ENCODE results near the gene EML5.

Gene EML5

GRCh38 chr14:88612981-88613380 is 179.8 kb downstream of the EML5 start:
- peaks cover 24% of the 10 kb centered on the region for H3K36me3 ChIP-seq (ENCODE audit: control insufficient read depth, insufficient read depth, low read length)
- H3K4me3 ChIP-seq (ENCODE audit: low read depth, low read length), result no peak overlapping the region

DNA sequence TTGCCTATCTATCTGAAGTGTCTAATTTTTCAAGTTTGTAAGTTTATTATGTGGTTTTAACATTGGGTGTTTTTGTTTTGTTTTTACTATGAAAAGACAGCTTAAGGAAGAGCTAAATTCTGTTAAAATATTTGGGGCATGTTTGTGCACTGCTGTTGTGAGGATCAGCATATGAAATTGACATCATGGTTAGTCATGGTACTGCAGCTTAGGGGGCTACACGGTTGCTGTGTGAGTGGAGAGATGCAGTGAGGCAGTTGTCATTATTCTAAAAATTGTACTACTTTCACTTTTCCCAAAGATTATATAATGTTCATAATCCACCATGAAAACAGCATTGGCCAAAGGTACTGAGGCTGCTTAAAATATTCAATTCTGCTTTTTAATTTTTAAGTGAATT is 180.9 kb downstream of the EML5 start:
- H3K36me3 ChIP-seq (ENCODE audit: control insufficient read depth, insufficient read depth, low read length), result peaks cover 34% of the 10 kb centered on the region
- H3K9ac ChIP-seq (ENCODE audit: low read depth, low read length), result no peak overlapping the region
- H3K4me1 ChIP-seq (ENCODE audit: control insufficient read depth, insufficient read depth, low read length), result no peaks in the 10 kb centered on the region
- H3K4me3 ChIP-seq (ENCODE audit: low read depth, low read length), result no peak overlapping the region
- H3K27me3 ChIP-seq (ENCODE audit: control insufficient read depth, insufficient read depth, low read length), result no peaks in the 10 kb centered on the region
- no peaks in the 10 kb centered on the region for H3K9me3 ChIP-seq (ENCODE audit: control insufficient read depth, insufficient read depth, low read length)

More at GRCh38 chr14:88612981-88613380, 179.8 kb downstream of the EML5 start:
- Histone ChIP-seq H3K9me3 (ENCODE audit: control insufficient read depth, insufficient read depth, low read length) (no peaks in the 10 kb centered on the region), H3K27me3 (ENCODE audit: control insufficient read depth, insufficient read depth, low read length) (no peaks in the 10 kb centered on the region), H3K4me1 (ENCODE audit: control insufficient read depth, insufficient read depth, low read length) (peaks cover 1% of the 10 kb centered on the region), H3K9ac (ENCODE audit: low read depth, low read length) (no peak overlapping the region)

GRCh38 chr14:88607829-88608228 is 184.9 kb downstream of the EML5 start:
- Histone ChIP-seq H3K27me3 (ENCODE audit: control insufficient read depth, insufficient read depth, low read length) (no peaks in the 10 kb centered on the region), H3K9ac (ENCODE audit: low read depth, low read length) (no peak overlapping the region), H3K4me1 (ENCODE audit: control insufficient read depth, insufficient read depth, low read length) (no peaks in the 10 kb centered on the region), H3K4me3 (ENCODE audit: low read depth, low read length) (no peak overlapping the region), H3K9me3 (ENCODE audit: control insufficient read depth, insufficient read depth, low read length) (no peaks in the 10 kb centered on the region), H3K36me3 (ENCODE audit: control insufficient read depth, insufficient read depth, low read length) (peaks cover 40% of the 10 kb centered on the region)

DNA sequence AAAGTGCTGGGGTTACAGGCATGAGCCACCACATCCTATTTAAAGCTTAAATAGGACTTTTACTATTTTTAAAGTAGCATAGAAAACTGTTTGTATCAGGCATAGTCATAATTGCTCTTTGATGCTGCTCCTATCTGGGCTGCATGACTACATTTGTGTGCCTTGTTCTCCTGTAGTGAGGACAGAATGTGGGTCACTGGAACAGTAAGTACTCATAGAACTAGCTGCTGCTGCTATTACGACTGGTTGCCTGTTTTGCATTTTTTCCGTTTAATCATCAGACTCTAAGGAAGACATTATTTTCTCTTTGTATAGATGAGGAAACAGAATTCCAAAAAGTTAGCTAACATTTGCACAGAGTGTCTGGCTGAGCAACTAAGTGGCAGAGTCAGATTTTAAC is 187.2 kb downstream of the EML5 start:
- H3K4me1 ChIP-seq (ENCODE audit: control insufficient read depth, insufficient read depth, low read length), result no peaks in the 10 kb centered on the region
- no peak overlapping the region for H3K9ac ChIP-seq (ENCODE audit: low read depth, low read length)
- H3K27me3 ChIP-seq (ENCODE audit: control insufficient read depth, insufficient read depth, low read length), result no peaks in the 10 kb centered on the region
- H3K36me3 ChIP-seq (ENCODE audit: control insufficient read depth, insufficient read depth, low read length), result peaks cover 37% of the 10 kb centered on the region
- no peaks in the 10 kb centered on the region for H3K9me3 ChIP-seq (ENCODE audit: control insufficient read depth, insufficient read depth, low read length)
- H3K4me3 ChIP-seq (ENCODE audit: low read depth, low read length), result no peak overlapping the region

GRCh38 chr14:88604212-88604611 is 188.5 kb downstream of the EML5 start:
- Histone ChIP-seq H3K4me1 (ENCODE audit: control insufficient read depth, insufficient read depth, low read length) (no peaks in the 10 kb centered on the region), H3K9me3 (ENCODE audit: control insufficient read depth, insufficient read depth, low read length) (no peaks in the 10 kb centered on the region), H3K36me3 (ENCODE audit: control insufficient read depth, insufficient read depth, low read length) (peaks cover 40% of the 10 kb centered on the region), H3K27me3 (ENCODE audit: control insufficient read depth, insufficient read depth, low read length) (no peaks in the 10 kb centered on the region), H3K4me3 (ENCODE audit: low read depth, low read length) (no peak overlapping the region), H3K9ac (ENCODE audit: low read depth, low read length) (no peak overlapping the region)

DNA sequence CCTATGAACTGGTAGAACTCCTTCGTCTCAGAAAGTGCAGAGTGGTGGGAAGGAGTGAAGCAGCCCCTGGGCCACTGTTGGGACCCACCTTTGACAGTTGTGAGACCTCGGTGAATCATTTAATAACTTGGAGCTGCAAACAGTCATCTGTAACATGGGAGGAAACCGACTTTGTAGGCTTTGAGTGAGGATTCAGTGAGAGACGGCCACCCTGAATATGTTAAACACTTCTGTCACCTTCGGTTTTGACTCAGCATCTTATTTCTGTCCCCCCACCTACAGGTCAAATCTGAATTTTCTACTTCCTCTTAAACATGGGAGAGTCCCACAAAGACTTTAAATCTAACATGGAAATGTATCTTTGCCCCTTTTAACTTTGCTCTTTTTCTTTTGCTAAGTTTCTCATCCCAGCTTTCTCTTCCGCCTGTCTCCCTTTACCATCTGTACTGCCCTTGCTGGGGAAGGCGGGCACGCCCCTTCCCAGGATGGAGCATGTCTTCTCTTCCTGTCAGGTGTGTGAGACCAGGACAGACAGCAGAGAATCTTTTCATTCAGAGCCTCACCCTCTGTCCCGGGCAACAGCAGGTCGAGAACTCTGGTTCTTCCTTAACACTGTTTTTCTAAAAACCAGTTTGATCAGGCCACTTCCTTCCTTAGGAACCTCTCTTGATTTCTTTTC is 192.9 kb downstream of the EML5 start:
- Histone ChIP-seq H3K27me3 (ENCODE audit: control insufficient read depth, insufficient read depth, low read length) (no peaks in the 10 kb centered on the region), H3K9me3 (ENCODE audit: control insufficient read depth, insufficient read depth, low read length) (no peaks in the 10 kb centered on the region), H3K9ac (ENCODE audit: low read depth, low read length) (no peak overlapping the region), H3K4me1 (ENCODE audit: control insufficient read depth, insufficient read depth, low read length) (no peaks in the 10 kb centered on the region), H3K36me3 (ENCODE audit: control insufficient read depth, insufficient read depth, low read length) (peaks cover 45% of the 10 kb centered on the region), H3K4me3 (ENCODE audit: low read depth, low read length) (no peak overlapping the region)

DNA sequence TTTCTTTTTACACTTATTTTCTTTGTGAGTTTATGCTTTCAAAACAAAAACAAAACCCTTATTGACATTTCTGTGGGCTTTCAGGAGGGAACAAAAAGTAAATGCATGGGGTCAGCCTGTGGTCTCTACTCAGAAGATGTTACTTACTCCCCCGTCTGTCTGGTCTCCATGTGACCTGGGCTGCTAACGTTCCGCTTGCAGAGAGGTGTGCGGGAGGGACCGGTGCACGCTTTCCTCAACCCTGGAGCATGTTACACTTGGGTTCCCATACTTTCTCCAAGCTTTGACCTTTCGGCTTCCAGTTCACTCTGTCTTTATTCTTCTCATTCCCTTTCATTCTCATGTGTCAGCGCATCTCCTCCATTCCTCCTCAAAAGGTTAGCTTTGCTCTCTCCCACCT is 193.4 kb downstream of the EML5 start:
- H3K9ac ChIP-seq (ENCODE audit: low read depth, low read length), result no peak overlapping the region
- no peaks in the 10 kb centered on the region for H3K4me1 ChIP-seq (ENCODE audit: control insufficient read depth, insufficient read depth, low read length)
- H3K27me3 ChIP-seq (ENCODE audit: control insufficient read depth, insufficient read depth, low read length), result no peaks in the 10 kb centered on the region
- H3K4me3 ChIP-seq (ENCODE audit: low read depth, low read length), result no peak overlapping the region
- H3K9me3 ChIP-seq (ENCODE audit: control insufficient read depth, insufficient read depth, low read length), result no peaks in the 10 kb centered on the region
- peaks cover 45% of the 10 kb centered on the region for H3K36me3 ChIP-seq (ENCODE audit: control insufficient read depth, insufficient read depth, low read length)

DNA sequence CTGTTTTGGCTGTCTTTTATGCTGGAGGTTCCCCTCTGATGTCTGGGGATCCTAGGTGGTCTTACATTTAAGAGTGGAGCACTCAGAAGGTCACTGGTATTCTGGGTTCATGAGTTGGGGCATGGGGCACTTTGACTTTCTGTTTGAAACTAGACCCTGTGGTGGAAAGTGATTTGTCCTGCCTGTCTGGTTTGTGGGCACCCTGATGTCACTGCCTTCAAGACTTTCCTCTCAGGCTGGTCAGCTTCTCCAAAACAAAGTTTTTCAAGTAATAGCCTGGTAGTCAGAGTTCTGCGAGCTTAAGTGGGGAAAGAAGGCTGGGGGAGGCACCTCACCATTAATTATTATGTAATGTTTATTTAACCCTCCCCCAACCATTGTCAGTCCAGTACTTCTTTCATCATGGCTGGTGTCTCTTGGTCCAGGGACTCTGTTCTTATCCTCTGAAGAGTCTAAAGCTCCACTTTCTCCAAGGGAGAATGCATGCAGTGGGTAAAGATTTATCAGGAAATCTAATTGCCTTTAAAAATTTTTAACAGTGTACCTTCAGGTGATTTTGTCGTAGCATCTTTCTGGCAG is 194.6 kb downstream of the EML5 start:
- no peak overlapping the region for H3K4me3 ChIP-seq (ENCODE audit: low read depth, low read length)
- no peaks in the 10 kb centered on the region for H3K4me1 ChIP-seq (ENCODE audit: control insufficient read depth, insufficient read depth, low read length)
- peaks cover 45% of the 10 kb centered on the region for H3K36me3 ChIP-seq (ENCODE audit: control insufficient read depth, insufficient read depth, low read length)
- H3K27me3 ChIP-seq (ENCODE audit: control insufficient read depth, insufficient read depth, low read length), result no peaks in the 10 kb centered on the region
- no peak overlapping the region for H3K9ac ChIP-seq (ENCODE audit: low read depth, low read length)
- H3K9me3 ChIP-seq (ENCODE audit: control insufficient read depth, insufficient read depth, low read length), result no peaks in the 10 kb centered on the region

DNA sequence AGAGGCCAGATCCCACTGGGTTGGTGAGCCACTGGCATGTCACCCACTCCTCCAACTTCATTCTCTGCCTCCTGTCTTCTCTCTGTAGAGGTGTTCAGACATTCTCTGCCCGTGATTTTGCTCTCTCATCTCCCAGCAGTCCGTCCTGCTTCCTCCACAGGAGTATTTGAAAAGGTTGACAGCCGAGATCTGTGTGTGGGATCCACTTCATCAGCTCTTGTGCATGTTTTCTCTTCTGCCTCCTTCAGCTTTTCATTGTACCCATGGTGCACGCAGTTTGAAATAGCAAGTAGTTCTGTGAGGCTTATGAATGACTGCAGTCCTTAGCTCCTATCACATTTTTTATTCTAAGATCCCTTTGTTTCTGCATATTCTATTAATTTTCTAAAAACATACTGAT is 195.2 kb downstream of the EML5 start:
- H3K27me3 ChIP-seq (ENCODE audit: control insufficient read depth, insufficient read depth, low read length), result no peaks in the 10 kb centered on the region

DNA sequence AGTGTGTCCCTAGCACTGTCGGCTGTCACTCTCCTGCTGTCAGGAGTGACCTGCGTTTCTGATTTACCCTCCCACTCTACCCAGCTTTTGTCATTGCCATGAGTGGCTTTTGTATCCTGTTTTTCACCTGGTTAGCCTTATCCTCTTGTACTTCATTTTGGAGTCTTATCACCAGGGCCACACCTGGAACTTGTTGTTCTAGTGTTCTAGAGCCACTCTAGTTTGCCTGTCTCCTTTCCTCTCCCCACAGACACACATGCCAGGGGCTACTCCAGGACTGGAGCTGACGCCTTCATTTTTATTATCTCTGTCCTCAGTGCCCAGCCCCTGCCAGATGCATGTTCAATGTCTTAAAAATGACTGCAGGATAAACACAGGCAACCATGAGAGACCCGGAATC is 195.7 kb downstream of the EML5 start:
- Histone ChIP-seq H3K36me3 (ENCODE audit: control insufficient read depth, insufficient read depth, low read length) (peaks cover 45% of the 10 kb centered on the region), H3K9ac (ENCODE audit: low read depth, low read length) (no peak overlapping the region), H3K4me3 (ENCODE audit: low read depth, low read length) (no peak overlapping the region), H3K9me3 (ENCODE audit: control insufficient read depth, insufficient read depth, low read length) (no peaks in the 10 kb centered on the region), H3K27me3 (ENCODE audit: control insufficient read depth, insufficient read depth, low read length) (no peaks in the 10 kb centered on the region), H3K4me1 (ENCODE audit: control insufficient read depth, insufficient read depth, low read length) (no peaks in the 10 kb centered on the region)

More for the DNA sequence above, 195.2 kb downstream of the EML5 start:
- peaks cover 45% of the 10 kb centered on the region for H3K36me3 ChIP-seq (ENCODE audit: control insufficient read depth, insufficient read depth, low read length)
- no peak overlapping the region for H3K9ac ChIP-seq (ENCODE audit: low read depth, low read length)
- H3K9me3 ChIP-seq (ENCODE audit: control insufficient read depth, insufficient read depth, low read length), result no peaks in the 10 kb centered on the region
- no peaks in the 10 kb centered on the region for H3K4me1 ChIP-seq (ENCODE audit: control insufficient read depth, insufficient read depth, low read length)
- H3K4me3 ChIP-seq (ENCODE audit: low read depth, low read length), result no peak overlapping the region

DNA sequence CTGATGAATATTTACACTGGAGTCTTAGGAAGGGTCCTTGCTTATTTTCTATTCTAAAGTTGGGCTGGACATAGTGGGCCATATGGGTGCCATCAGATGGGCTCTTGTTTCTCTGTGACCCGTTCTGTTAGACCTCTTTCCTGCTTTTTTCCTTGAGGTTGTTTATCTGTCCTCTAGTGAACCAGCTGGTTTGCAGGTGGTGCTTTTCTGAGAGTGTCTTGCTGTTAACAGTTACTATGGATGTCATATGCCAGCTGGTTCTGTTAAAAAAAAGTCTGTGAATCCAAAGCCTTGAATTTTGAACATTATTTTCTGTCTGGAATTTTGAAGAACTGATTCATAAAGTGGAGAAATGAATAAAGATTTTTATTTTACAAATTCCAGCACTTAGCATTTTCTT is 200.7 kb downstream of the EML5 start:
- Histone ChIP-seq H3K4me1 (ENCODE audit: control insufficient read depth, insufficient read depth, low read length) (no peaks in the 10 kb centered on the region), H3K9me3 (ENCODE audit: control insufficient read depth, insufficient read depth, low read length) (no peaks in the 10 kb centered on the region), H3K36me3 (ENCODE audit: control insufficient read depth, insufficient read depth, low read length) (peaks cover 21% of the 10 kb centered on the region), H3K4me3 (ENCODE audit: low read depth, low read length) (no peak overlapping the region), H3K9ac (ENCODE audit: low read depth, low read length) (no peak overlapping the region), H3K27me3 (ENCODE audit: control insufficient read depth, insufficient read depth, low read length) (no peaks in the 10 kb centered on the region)

DNA sequence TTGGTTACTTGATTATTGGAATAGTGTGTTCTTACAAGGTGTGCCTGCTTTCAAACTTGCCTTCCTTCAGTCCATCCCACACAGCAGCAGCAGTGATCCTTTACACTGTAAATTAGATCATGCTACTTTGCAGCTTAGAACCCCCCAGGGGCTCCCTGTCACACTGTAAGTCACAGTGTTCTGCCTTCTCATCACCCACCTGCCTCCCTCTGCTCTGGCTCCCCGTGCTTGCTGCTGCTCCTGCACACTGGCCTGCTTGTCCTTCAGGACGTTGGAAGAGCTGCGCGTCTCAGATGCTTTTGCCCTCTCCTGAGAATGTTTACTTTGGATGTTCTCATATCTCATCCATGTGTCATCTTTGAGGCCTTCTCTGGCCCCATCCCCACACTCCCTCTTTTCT is 202.6 kb downstream of the EML5 start:
- Histone ChIP-seq H3K9me3 (ENCODE audit: control insufficient read depth, insufficient read depth, low read length) (no peaks in the 10 kb centered on the region), H3K4me1 (ENCODE audit: control insufficient read depth, insufficient read depth, low read length) (no peaks in the 10 kb centered on the region), H3K4me3 (ENCODE audit: low read depth, low read length) (no peak overlapping the region), H3K9ac (ENCODE audit: low read depth, low read length) (no peak overlapping the region), H3K27me3 (ENCODE audit: control insufficient read depth, insufficient read depth, low read length) (no peaks in the 10 kb centered on the region), H3K36me3 (ENCODE audit: control insufficient read depth, insufficient read depth, low read length) (peaks cover 7% of the 10 kb centered on the region)

All from iPS-15b (cell line).